Smooth muscle cell (in vitro differentiated cells): Measurements from ENCODE around the gene MORN4. TPM values are rescaled to one million over a fixed set of nuclear protein-coding genes. Genes with fewer than 3 reads are reported as not detected.

ENCODE experiments used
- DNase-seq: peaks from one replicate; lab custom pipeline; 2025; ENCODE audit not compliant: unreplicated experiment; lab: John Stamatoyannopoulos, UW
- H2AFZ ChIP-seq: fragments of 200-600 bp; sonication (generic); 2 replicates; pipeline ENCODE4 v1.6.0; 2016; ENCODE audit warnings: antibody characterized with exemption, low read depth, mild to moderate bottlenecking
- H3F3A ChIP-seq: fragments of 200-600 bp; sonication (generic); 2 replicates; pipeline ENCODE4 v1.6.0; 2017; ENCODE audit warnings: antibody characterized with exemption, low read depth
- H3K27ac ChIP-seq: fragments of 200-600 bp; sonication (generic); 2 replicates; pipeline ENCODE4 v1.5.1; 2016; ENCODE audit warnings: low read depth, mild to moderate bottlenecking
- H3K27me3 ChIP-seq: fragments of 200-600 bp; sonication (generic); 2 replicates; pipeline ENCODE4 v1.6.1; 2016; ENCODE audit warnings: low read depth, mild to moderate bottlenecking
- H3K36me3 ChIP-seq: fragments of 200-600 bp; sonication (generic); 2 replicates; pipeline ENCODE4 v1.5.1; 2016; ENCODE audit warnings: low read depth
- H3K4me1 ChIP-seq: fragments of 200-600 bp; sonication (generic); 2 replicates; pipeline ENCODE4 v1.5.1; 2016; ENCODE audit warnings: low read depth
- H3K4me2 ChIP-seq: fragments of 200-600 bp; sonication (generic); 2 replicates; pipeline ENCODE4 v1.6.0; 2016; ENCODE audit warnings: mild to moderate bottlenecking
- H3K4me3 ChIP-seq: fragments of 200-600 bp; sonication (generic); 2 replicates; pipeline ENCODE4 v1.5.1; 2016; ENCODE audit warnings: mild to moderate bottlenecking
- H3K79me2 ChIP-seq: fragments of 200-600 bp; sonication (generic); 2 replicates; pipeline ENCODE4 v1.6.0; 2016; ENCODE audit warnings: low read depth, mild to moderate bottlenecking
- H3K9ac ChIP-seq: fragments of 200-600 bp; sonication (generic); 2 replicates; pipeline ENCODE4 v1.6.0; 2016; ENCODE audit warnings: low read depth
- H3K9me3 ChIP-seq: fragments of 200-600 bp; sonication (generic); replicated peaks from 2 replicates; pipeline ENCODE4 v1.5.1; 2016; ENCODE audit warnings: low read depth
- H4K20me1 ChIP-seq: fragments of 200-600 bp; sonication (generic); 2 replicates; pipeline ENCODE4 v1.6.0; 2016; ENCODE audit warnings: low read depth
- CTCF ChIP-seq: fragments of 200-600 bp; sonication (generic); IDR thresholded peaks from 2 replicates; pipeline ENCODE4 v1.5.1; 2017; ENCODE audit warnings: borderline replicate concordance, mild to moderate bottlenecking, antibody characterized with exemption; ENCODE audit not compliant: insufficient read depth, poor library complexity, severe bottlenecking
- WGBS: methylation state at CpG from one replicate; pipeline ENCODE4 v1.1.7; 2016; ENCODE audit warnings: low lambda C conversion rate; 5-methylcytosine and 5-hydroxymethylcytosine counted together
- polyA plus RNA-seq: library from polyadenylated mRNA; unstranded; fragments of >200 nt; fragmentation: Nextera tagmentation; extraction: Ambion mirVana; gene quantifications from 2 replicates; pipeline ENCODE4 v1.2.1, GENCODE V29; 2016
- total RNA-seq: library from RNA; depleted of rRNA; stranded (reverse); fragments of >200 nt; gene quantifications from 2 replicates; pipeline ENCODE4 v1.2.3, GENCODE V29; 2014

The MORN4 gene
- total RNA-seq, result 2.9 and 9.3 TPM in 2 replicates
- polyA plus RNA-seq, result 11.3 and 16.8 TPM in 2 replicates

- peaks cover 5% of the 10 kb centered on the region for H3K4me1 ChIP-seq
- WGBS, result 5% methylated on average over 59 of the region's 62 CpGs
- H3K9ac ChIP-seq, result peak within 1 kb of the TSS; percentile 28
- H3K27ac ChIP-seq, result peak within 1 kb of the TSS; percentile 11
- H3K9me3 ChIP-seq, result no peaks in the 10 kb centered on the region
- TF ChIP-seq CTCF, result no peak
- peak; percentile 67 for DNase-seq
- peaks cover 12% of the 10 kb centered on the region for H3K79me2 ChIP-seq
- peak within 1 kb of the TSS; percentile 82 for H3K4me2 ChIP-seq
- H4K20me1 ChIP-seq, result no peaks in the 10 kb centered on the region
- H3K27me3 ChIP-seq, result no peaks in the 10 kb centered on the region
- H2AFZ ChIP-seq, result peak within 1 kb of the TSS; percentile 98
- H3K4me3 ChIP-seq, result peak within 1 kb of the TSS; percentile 67
- H3F3A ChIP-seq, result no peaks in the 10 kb centered on the region
- no peaks in the 10 kb centered on the region for H3K36me3 ChIP-seq
Observed at GRCh38 chr10:97632949-97633884, at the start of gene MORN4. Gene MORN4, minus strand, starts transcription at chr10:97633500. Its CDS starts 13,847 bp downstream, at chr10:97619653.

GRCh38 chr10:97682042-97682441 is 48.7 kb upstream of the MORN4 start:
- Histone ChIP-seq H3K4me1 (peaks cover 11% of the 10 kb centered on the region), H3K9ac (no peak overlapping the region), H3K4me3 (no peak overlapping the region), H3K4me2 (no peak overlapping the region), H3K36me3 (no peaks in the 10 kb centered on the region), H3K9me3 (no peaks in the 10 kb centered on the region), H3K27ac (peak overlapping the region; percentile 24), H2AFZ (no peak overlapping the region), H3K79me2 (peaks cover 11% of the 10 kb centered on the region), H3F3A (peaks cover 9% of the 10 kb centered on the region), H4K20me1 (peaks cover 36% of the 10 kb centered on the region), H3K27me3 (no peaks in the 10 kb centered on the region)
- no peak for TF ChIP-seq CTCF
- no peak for DNase-seq
- 91% methylated on average over 4 of the region's 4 CpGs for WGBS

- H3K4me1 ChIP-seq, result no peaks in the 10 kb centered on the region
- H3K79me2 ChIP-seq, result peaks cover 3% of the 10 kb centered on the region
- whole genome bisulfite sequencing, result 97% methylated on average over 16 of the region's 16 CpGs
- no peak overlapping the region for H2AFZ ChIP-seq
- TF ChIP-seq CTCF, result no peak
- H3K4me2 ChIP-seq, result no peak overlapping the region
- H3K9me3 ChIP-seq, result no peaks in the 10 kb centered on the region
- no peaks in the 10 kb centered on the region for H3K36me3 ChIP-seq
- H3K4me3 ChIP-seq, result no peak overlapping the region
- DNase-seq, result no peak
- no peaks in the 10 kb centered on the region for H3K27me3 ChIP-seq
- H3K27ac ChIP-seq, result no peak overlapping the region
- peaks cover 2% of the 10 kb centered on the region for H3F3A ChIP-seq
- H4K20me1 ChIP-seq, result peaks cover 23% of the 10 kb centered on the region
- no peak overlapping the region for H3K9ac ChIP-seq
Observed at GRCh38 chr10:97679594-97679993, 46.3 kb upstream of the MORN4 start.
